ENCODE data around the gene SACM1L. TPM values are rescaled to one million over a fixed set of nuclear protein-coding genes. Genes with fewer than 3 reads are reported as not detected.

SACM1L gene
- total and polyA plus RNA-seq, 2 of the 4 experiments (the other 2 are of a cell fraction): 19.0 to 40.9 TPM

DNA sequence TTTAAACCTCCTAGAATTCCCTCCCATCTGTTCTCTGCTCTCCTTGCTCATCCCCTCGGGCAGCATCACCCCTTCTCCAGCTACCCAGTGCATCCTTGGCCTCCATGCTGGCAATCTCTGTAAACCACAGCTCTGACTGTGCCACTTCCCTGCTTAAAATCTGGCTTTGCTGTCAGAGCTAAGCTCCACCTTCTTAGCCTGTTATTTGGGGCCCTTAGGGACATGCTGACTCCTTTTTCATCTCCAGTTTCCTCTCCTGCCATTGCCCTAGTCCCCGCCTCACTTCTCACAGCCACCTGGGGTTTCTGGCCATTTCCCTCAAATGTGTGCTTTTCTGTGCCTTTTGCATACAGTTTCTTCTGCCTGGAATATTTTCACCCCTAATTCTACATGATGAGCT, 101.4 kb downstream of the SACM1L start:
- H3K4me1 ChIP-seq (ENCODE audit: control insufficient read depth, insufficient read depth, low read length): no peaks in the 10 kb centered on the region
- no peak overlapping the region for H2AFZ ChIP-seq (replicated peaks; ENCODE audit: low read length, poor library complexity)
- H3K4me2 ChIP-seq (ENCODE audit: low read depth, low read length): no peak overlapping the region
- intact Hi-C loops (cut with micrococcal nuclease) (no loop called here), in situ Hi-C loops (cut with MboI; ENCODE audit: low sequenced_read_pairs) (no loop called here), dilution Hi-C loops (cut with HindIII; ENCODE audit: low sequenced_read_pairs, unreplicated experiment) (no loop called here)
- no peaks in the 10 kb centered on the region for H3K36me3 ChIP-seq (ENCODE audit: control insufficient read depth, insufficient read depth, low read length)
- no peak overlapping the region for H4K8ac ChIP-seq (ENCODE audit: low read depth in 2 of 2, low read length in 2 of 2)
- H4K5ac ChIP-seq (ENCODE audit: low read depth, low read length): no peak overlapping the region
- ChIA-PET CTCF (no interaction called here), POLR2A (ENCODE audit: unreplicated experiment) (no interaction called here)
- no peak overlapping the region for H2AK9ac ChIP-seq (replicated peaks; ENCODE audit: low read depth, low read length, poor library complexity)
- no peak overlapping the region for H3K27ac ChIP-seq (ENCODE audit: insufficient read depth, low read length)
- H4K20me1 ChIP-seq (ENCODE audit: insufficient read depth, low read length): no peaks in the 10 kb centered on the region
- no TSS peak for BruUV-seq (replicated peaks)
- peaks cover 73% of the 10 kb centered on the region for H3K27me3 ChIP-seq (ENCODE audit: control insufficient read depth, insufficient read depth, low read length)
- H2AK5ac ChIP-seq (ENCODE audit: low read depth, low read length): no peak overlapping the region
- no peak overlapping the region for H2BK15ac ChIP-seq (ENCODE audit: low read depth, low read length)
- no peak overlapping the region for H3K18ac ChIP-seq (ENCODE audit: low read depth, low read length)
- H3K23ac ChIP-seq (ENCODE audit: low read depth, low read length): no peak overlapping the region
- H2BK120ac ChIP-seq (ENCODE audit: low read depth, low read length): no peak overlapping the region
- no peak overlapping the region for H3K14ac ChIP-seq (replicated peaks; ENCODE audit: low read depth, low read length)
- no peak overlapping the region for H3K4ac ChIP-seq (ENCODE audit: low read depth, low read length)
- H2BK20ac ChIP-seq (ENCODE audit: low read depth, low read length): no peak overlapping the region
- ATAC-seq (ENCODE audit: low read depth) (no peak), DNase-seq (no peak)
- H3K56ac ChIP-seq (ENCODE audit: extremely low read depth, insufficient read depth, low read length): no peak overlapping the region
- H3K4me3 ChIP-seq (ENCODE audit: insufficient read depth, low read depth, low read length): no peak overlapping the region
- TF ChIP-seq CHD1 (IDR thresholded peaks at IDR 0.05; ENCODE audit: low read depth, low read length): no peak
- no peak for TF ChIP-seq RFX5 (IDR thresholded peaks at IDR 0.05; ENCODE audit: low read depth, low read length)
- no peak overlapping the region for H2BK5ac ChIP-seq (ENCODE audit: low read depth, low read length, poor library complexity, severe bottlenecking)
- no peak overlapping the region for H3K9ac ChIP-seq (ENCODE audit: low read depth, low read length)
- H3K9me3 ChIP-seq (ENCODE audit: control insufficient read depth, insufficient read depth, low read length): peaks cover 6% of the 10 kb centered on the region
- peaks cover 2% of the 10 kb centered on the region; the same call in 1 of the 2 replicates for H3K9me1 ChIP-seq (ENCODE audit: insufficient read depth, low read length)
- WGBS, 2 experiments (ENCODE audit: extremely low coverage in 2 of 2, insufficient read length in 1 of 2): 50% methylated on average over 1 of the region's 2 CpGs; no CpG with 5 or more reads in 1 of the 2 experiments
- H3K79me1 ChIP-seq (ENCODE audit: low read depth in 1 of 2, low read length in 2 of 2): no peaks in the 10 kb centered on the region
- H4K91ac ChIP-seq (ENCODE audit: insufficient read depth, low read depth, low read length): no peak overlapping the region

Data from IMR-90 (cell line).